ENCODE measurements around the gene SPOCK1.

DNA sequence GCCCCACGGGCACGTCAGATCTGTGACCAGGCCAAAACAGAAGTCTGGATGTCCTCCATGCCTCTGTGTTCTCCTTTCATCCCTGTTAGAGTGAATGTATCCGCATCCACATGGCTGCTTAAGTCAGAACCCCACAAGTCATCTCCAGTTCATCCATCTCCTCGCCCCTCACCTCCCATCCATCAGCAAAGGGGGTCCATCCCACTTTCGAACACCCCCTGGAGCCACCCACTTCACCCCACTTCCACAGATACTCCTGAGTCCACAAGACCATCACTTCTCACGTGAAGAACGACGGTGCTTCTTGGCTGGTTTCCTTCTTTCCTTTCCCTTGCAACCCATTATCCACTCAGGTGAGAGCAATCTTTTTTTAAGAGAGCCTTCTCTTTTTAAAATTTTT lies 3.5 kb upstream of the SPOCK1 start:
- TF ChIP-seq ARNT (IDR thresholded peaks at IDR 0.05) (no peak), SP1 (IDR thresholded peaks at IDR 0.05) (no peak), FOXM1 (IDR thresholded peaks at IDR 0.05; ENCODE audit: borderline replicate concordance) (no peak), CTBP1 (IDR thresholded peaks at IDR 0.05; ENCODE audit: borderline replicate concordance) (no peak), BHLHE40 (IDR thresholded peaks at IDR 0.05; ENCODE audit: borderline replicate concordance) (no peak), NFRKB (IDR thresholded peaks at IDR 0.05) (no peak), SUZ12 (IDR thresholded peaks at IDR 0.05) (no peak), FOXK2 (IDR thresholded peaks at IDR 0.05) (no peak)
- TF ChIP-seq, protein P1, sequence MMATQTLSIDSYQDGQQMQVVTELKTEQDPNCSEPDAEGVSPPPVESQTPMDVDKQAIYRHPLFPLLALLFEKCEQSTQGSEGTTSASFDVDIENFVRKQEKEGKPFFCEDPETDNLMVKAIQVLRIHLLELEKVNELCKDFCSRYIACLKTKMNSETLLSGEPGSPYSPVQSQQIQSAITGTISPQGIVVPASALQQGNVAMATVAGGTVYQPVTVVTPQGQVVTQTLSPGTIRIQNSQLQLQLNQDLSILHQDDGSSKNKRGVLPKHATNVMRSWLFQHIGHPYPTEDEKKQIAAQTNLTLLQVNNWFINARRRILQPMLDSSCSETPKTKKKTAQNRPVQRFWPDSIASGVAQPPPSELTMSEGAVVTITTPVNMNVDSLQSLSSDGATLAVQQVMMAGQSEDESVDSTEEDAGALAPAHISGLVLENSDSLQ (IDR thresholded peaks at IDR 0.05) = no peak

Data from HEK293T (cell line).